Liver (tissue), 9 donors: ENCODE measurements around the gene CACNG3. TPM values are rescaled to one million over a fixed set of nuclear protein-coding genes. Genes with fewer than 3 reads are reported as not detected.

Experiments
- DNase-seq: peaks from one replicate; pipeline ENCODE4 v3.0.0-alpha.2; 2017; ENCODE audit warnings: low spot score
- H3K27ac ChIP-seq, 2 donors: one replicate each; pipeline ENCODE4 v1.7.0; 2013; ENCODE audit warnings: inconsistent platforms in 2 of 2, low read length in 2 of 2, control low read depth in 1 of 2, low read depth in 1 of 2, mild to moderate bottlenecking in 1 of 2
- H3K27me3 ChIP-seq, 4 donors: one replicate each; pipeline versions ENCODE4 v1.6.1 to v1.7.0; 2013; ENCODE audit warnings: low read length in 3 of 4, inconsistent platforms in 1 of 4, mild to moderate bottlenecking in 1 of 4, moderate library complexity in 1 of 4; ENCODE audit not compliant: control insufficient read depth in 4 of 4, insufficient read depth in 4 of 4
- H3K36me3 ChIP-seq, 4 donors: one replicate each; pipeline versions ENCODE4 v1.6.1 to v1.7.0; 2013; ENCODE audit warnings: low read length in 3 of 4, mild to moderate bottlenecking in 3 of 4, low read depth in 1 of 4, moderate library complexity in 1 of 4; ENCODE audit not compliant: control insufficient read depth in 4 of 4, insufficient read depth in 3 of 4
- H3K4me1 ChIP-seq, 4 donors: one replicate each; pipeline versions ENCODE4 v1.6.1 to v1.7.0; 2013; ENCODE audit warnings: low read length in 3 of 4, mild to moderate bottlenecking in 3 of 4, moderate library complexity in 1 of 4; ENCODE audit not compliant: control insufficient read depth in 4 of 4, insufficient read depth in 4 of 4
- H3K4me3 ChIP-seq, 3 donors: one replicate each; pipeline versions ENCODE4 v1.6.1 to v1.7.0; 2013; ENCODE audit warnings: low read length in 3 of 3, control low read depth in 1 of 3, low read depth in 1 of 3, mild to moderate bottlenecking in 1 of 3
- H3K9ac ChIP-seq, 2 donors: one replicate each; pipeline ENCODE4 v1.7.0; 2013; ENCODE audit warnings: low read length in 2 of 2, mild to moderate bottlenecking in 2 of 2, moderate library complexity in 2 of 2, control low read depth in 1 of 2, low read depth in 1 of 2
- H3K9me3 ChIP-seq, 4 donors: one replicate each; pipeline versions ENCODE4 v1.6.1 to v1.7.0; 2013; ENCODE audit warnings: low read length in 3 of 4; ENCODE audit not compliant: control insufficient read depth in 4 of 4
- EGR1 ChIP-seq, 2 donors: IDR thresholded peaks; 2 replicates each; pipeline ENCODE4 v1.6.1; 2016 to 2018; ENCODE audit warnings: antibody characterized with exemption in 2 of 2, low read depth in 2 of 2
- FOXA1 ChIP-seq: IDR thresholded peaks from 2 replicates; pipeline ENCODE4 v1.6.1; 2016; ENCODE audit warnings: antibody characterized with exemption
- FOXA2 ChIP-seq: IDR thresholded peaks from 2 replicates; pipeline ENCODE4 v1.6.1; 2016; ENCODE audit warnings: antibody characterized with exemption
- GABPA ChIP-seq, 2 donors: IDR thresholded peaks in 1 of 2; conservative IDR thresholded peaks in 1 of 2; 2 replicates each; pipeline ENCODE4 v1.6.1; 2016; ENCODE audit warnings: antibody characterized with exemption in 2 of 2, mild to moderate bottlenecking in 1 of 2, moderate library complexity in 1 of 2
- HNF4A ChIP-seq, 2 donors: conservative IDR thresholded peaks; 2 replicates each; pipeline ENCODE4 v1.6.1; 2016; ENCODE audit warnings: antibody characterized with exemption in 2 of 2, mild to moderate bottlenecking in 2 of 2
- HNF4G ChIP-seq: IDR thresholded peaks from 2 replicates; pipeline ENCODE4 v1.6.1; 2016; ENCODE audit warnings: antibody characterized with exemption
- JUND ChIP-seq, 2 donors: IDR thresholded peaks; 2 replicates each; pipeline ENCODE4 v1.6.1; 2016; ENCODE audit warnings: antibody characterized with exemption in 2 of 2
- NR2F2 ChIP-seq: IDR thresholded peaks from 2 replicates; pipeline ENCODE4 v1.6.1; 2016; ENCODE audit warnings: antibody characterized with exemption
- RAD21 ChIP-seq, 2 donors: IDR thresholded peaks; 2 replicates each; pipeline ENCODE4 v1.6.1; 2016; ENCODE audit warnings: antibody characterized with exemption in 2 of 2, mild to moderate bottlenecking in 2 of 2
- RXRA ChIP-seq, 2 donors: IDR thresholded peaks; 2 replicates each; pipeline ENCODE4 v1.6.1; 2017 to 2018; ENCODE audit warnings: antibody characterized with exemption in 2 of 2, mild to moderate bottlenecking in 1 of 2
- SP1 ChIP-seq: IDR thresholded peaks from 2 replicates; pipeline ENCODE4 v1.6.1; 2018; ENCODE audit warnings: antibody characterized with exemption, mild to moderate bottlenecking
- TAF1 ChIP-seq: conservative IDR thresholded peaks from 2 replicates; pipeline ENCODE4 v1.6.1; 2016; ENCODE audit warnings: antibody characterized with exemption, mild to moderate bottlenecking
- YY1 ChIP-seq: IDR thresholded peaks from 2 replicates; pipeline ENCODE4 v1.6.1; 2016; ENCODE audit warnings: antibody characterized with exemption, mild to moderate bottlenecking
- WGBS: extraction: QIAGEN DNeasy Blood & Tissue Kit; methylation state at CpG from one replicate; pipeline ENCODE4 v1.1.7; 2013; 5-methylcytosine and 5-hydroxymethylcytosine counted together
- polyA plus RNA-seq, 2 donors: library from polyadenylated mRNA; stranded (reverse) in 1 of 2; unstranded in 1 of 2; fragments of 200-250 nt in 1 of 2; fragments of >200 nt in 1 of 2; fragmentation: Nextera tagmentation in 1 of 2; extraction: Ambion mirVana in 1 of 2; gene quantifications; one replicate each; pipeline versions ENCODE4 v1.2.1 to v1.2.3, GENCODE V29; 2013 to 2015
- total RNA-seq, 2 donors: library from RNA; depleted of rRNA; stranded (reverse); fragments of >200 nt; gene quantifications; one replicate each; pipeline ENCODE4 v1.2.3, GENCODE V29; 2014
- TF ChIP-seq, protein P1 (sequence below): fragments of 150-350 bp; IDR thresholded peaks from 2 replicates; pipeline ENCODE4 v1.5.1; 2017; ENCODE audit warnings: improper control_type of control experiment, low read depth, low read length; ENCODE audit not compliant: missing input control
- TF ChIP-seq, protein P2 (sequence below): IDR thresholded peaks from 2 replicates; pipeline ENCODE4 v1.6.1; 2016; ENCODE audit warnings: antibody characterized with exemption, mild to moderate bottlenecking
- TF ChIP-seq, protein P3 (sequence below): IDR thresholded peaks from 2 replicates; pipeline ENCODE4 v1.6.1; 2016; ENCODE audit warnings: antibody characterized with exemption
- donor health status: healthy.
- donor health status: healthy.
- donor health status: healthy.
- donor health status: healthy.
- donor health status: healthy.

The CACNG3 gene
- total and polyA plus RNA-seq, 4 donors, result not detected

DNA sequence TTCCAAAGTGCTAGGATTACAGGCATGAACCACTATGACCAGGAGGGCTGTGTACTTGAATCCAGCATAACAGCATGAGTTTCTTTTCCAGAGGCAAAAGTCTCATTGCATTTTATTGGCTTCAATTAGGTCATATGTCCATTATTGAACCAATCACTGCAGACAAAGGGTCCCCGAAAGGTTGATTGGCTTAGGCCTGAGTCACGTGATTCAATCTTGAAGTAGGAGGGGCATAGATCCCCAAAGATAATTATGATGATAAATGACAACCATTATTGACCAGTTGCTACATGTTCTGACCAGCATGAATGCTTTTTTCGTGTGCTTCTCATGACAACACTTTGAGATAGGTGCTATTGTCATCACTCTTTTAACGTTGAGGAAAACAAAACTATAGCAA lies 25.3 kb downstream of the CACNG3 start:
- peaks cover 0 to 3% (median 0%) of the 10 kb centered on the region in 4 donors for H3K27me3 ChIP-seq
- no peak overlapping the region for H3K4me3 ChIP-seq
- TF ChIP-seq TAF1 (no peak), GABPA (IDR thresholded peaks at IDR 0.05 in 1 of 2, conservative IDR thresholded peaks at IDR 0.05 in 1 of 2) (no peak), NR2F2 (no peak), HNF4G (no peak), FOXA2 (no peak), JUND (IDR thresholded peaks at IDR 0.05) (no peak), RAD21 (IDR thresholded peaks at IDR 0.05) (no peak), FOXA1 (no peak), SP1 (no peak), EGR1 (IDR thresholded peaks at IDR 0.05; ENCODE audit: low read depth in 2 of 2) (no peak), YY1 (no peak)
- TF ChIP-seq, protein P1, sequence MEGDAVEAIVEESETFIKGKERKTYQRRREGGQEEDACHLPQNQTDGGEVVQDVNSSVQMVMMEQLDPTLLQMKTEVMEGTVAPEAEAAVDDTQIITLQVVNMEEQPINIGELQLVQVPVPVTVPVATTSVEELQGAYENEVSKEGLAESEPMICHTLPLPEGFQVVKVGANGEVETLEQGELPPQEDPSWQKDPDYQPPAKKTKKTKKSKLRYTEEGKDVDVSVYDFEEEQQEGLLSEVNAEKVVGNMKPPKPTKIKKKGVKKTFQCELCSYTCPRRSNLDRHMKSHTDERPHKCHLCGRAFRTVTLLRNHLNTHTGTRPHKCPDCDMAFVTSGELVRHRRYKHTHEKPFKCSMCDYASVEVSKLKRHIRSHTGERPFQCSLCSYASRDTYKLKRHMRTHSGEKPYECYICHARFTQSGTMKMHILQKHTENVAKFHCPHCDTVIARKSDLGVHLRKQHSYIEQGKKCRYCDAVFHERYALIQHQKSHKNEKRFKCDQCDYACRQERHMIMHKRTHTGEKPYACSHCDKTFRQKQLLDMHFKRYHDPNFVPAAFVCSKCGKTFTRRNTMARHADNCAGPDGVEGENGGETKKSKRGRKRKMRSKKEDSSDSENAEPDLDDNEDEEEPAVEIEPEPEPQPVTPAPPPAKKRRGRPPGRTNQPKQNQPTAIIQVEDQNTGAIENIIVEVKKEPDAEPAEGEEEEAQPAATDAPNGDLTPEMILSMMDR, result no peak
- H3K27ac ChIP-seq, result no peak overlapping the region
- no peak overlapping the region for H3K9ac ChIP-seq
- no peaks in the 10 kb centered on the region for H3K36me3 ChIP-seq
- DNase-seq, result no peak
- no peaks in the 10 kb centered on the region for H3K9me3 ChIP-seq
- 59% methylated on average over 4 of the region's 4 CpGs for WGBS
- H3K4me1 ChIP-seq, result no peaks in the 10 kb centered on the region

DNA sequence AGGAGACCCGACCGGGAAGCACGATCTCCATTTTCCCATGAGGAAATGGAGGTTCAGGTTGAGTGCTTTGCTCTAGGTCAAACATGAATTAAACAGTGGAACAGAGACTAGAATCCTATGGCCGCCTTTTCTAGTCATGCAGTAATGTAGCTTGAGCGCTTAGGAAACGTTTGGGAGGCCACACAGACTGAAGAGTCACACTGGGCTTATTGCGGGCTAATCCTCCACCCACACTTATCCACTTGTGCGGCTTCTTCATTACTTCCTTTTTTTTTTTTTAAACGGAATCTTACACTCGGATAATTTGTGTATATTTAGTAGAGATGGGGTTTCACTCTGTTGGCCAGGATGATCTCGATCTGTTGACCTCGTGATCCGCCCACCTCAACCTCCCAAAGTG lies 26.0 kb downstream of the CACNG3 start:
- no peak for TF ChIP-seq FOXA2
- no peak for TF ChIP-seq FOXA1
- TF ChIP-seq NR2F2, result no peak
- TF ChIP-seq, protein P2, sequence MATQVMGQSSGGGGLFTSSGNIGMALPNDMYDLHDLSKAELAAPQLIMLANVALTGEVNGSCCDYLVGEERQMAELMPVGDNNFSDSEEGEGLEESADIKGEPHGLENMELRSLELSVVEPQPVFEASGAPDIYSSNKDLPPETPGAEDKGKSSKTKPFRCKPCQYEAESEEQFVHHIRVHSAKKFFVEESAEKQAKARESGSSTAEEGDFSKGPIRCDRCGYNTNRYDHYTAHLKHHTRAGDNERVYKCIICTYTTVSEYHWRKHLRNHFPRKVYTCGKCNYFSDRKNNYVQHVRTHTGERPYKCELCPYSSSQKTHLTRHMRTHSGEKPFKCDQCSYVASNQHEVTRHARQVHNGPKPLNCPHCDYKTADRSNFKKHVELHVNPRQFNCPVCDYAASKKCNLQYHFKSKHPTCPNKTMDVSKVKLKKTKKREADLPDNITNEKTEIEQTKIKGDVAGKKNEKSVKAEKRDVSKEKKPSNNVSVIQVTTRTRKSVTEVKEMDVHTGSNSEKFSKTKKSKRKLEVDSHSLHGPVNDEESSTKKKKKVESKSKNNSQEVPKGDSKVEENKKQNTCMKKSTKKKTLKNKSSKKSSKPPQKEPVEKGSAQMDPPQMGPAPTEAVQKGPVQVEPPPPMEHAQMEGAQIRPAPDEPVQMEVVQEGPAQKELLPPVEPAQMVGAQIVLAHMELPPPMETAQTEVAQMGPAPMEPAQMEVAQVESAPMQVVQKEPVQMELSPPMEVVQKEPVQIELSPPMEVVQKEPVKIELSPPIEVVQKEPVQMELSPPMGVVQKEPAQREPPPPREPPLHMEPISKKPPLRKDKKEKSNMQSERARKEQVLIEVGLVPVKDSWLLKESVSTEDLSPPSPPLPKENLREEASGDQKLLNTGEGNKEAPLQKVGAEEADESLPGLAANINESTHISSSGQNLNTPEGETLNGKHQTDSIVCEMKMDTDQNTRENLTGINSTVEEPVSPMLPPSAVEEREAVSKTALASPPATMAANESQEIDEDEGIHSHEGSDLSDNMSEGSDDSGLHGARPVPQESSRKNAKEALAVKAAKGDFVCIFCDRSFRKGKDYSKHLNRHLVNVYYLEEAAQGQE, result no peak
- TF ChIP-seq YY1, result no peak
- no peak for TF ChIP-seq RAD21 (IDR thresholded peaks at IDR 0.05)
- TF ChIP-seq EGR1 (IDR thresholded peaks at IDR 0.05; ENCODE audit: low read depth in 2 of 2), result no peak
- TF ChIP-seq, protein P1, result no peak
- TF ChIP-seq, protein P3, sequence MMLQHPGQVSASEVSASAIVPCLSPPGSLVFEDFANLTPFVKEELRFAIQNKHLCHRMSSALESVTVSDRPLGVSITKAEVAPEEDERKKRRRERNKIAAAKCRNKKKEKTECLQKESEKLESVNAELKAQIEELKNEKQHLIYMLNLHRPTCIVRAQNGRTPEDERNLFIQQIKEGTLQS, result no peak
- TF ChIP-seq HNF4G, result no peak
- no peak for TF ChIP-seq SP1
- TF ChIP-seq HNF4A (conservative IDR thresholded peaks at IDR 0.05), result no peak
- TF ChIP-seq RXRA (IDR thresholded peaks at IDR 0.05), result no peak
- no peak for TF ChIP-seq GABPA (IDR thresholded peaks at IDR 0.05 in 1 of 2, conservative IDR thresholded peaks at IDR 0.05 in 1 of 2)
- no peak for TF ChIP-seq TAF1
- H3K36me3 ChIP-seq, result no peaks in the 10 kb centered on the region
- no peak for DNase-seq
- no peaks in the 10 kb centered on the region for H3K4me1 ChIP-seq
- H3K9ac ChIP-seq, result no peak overlapping the region
- 75% methylated on average over 13 of the region's 13 CpGs for WGBS
- H3K4me3 ChIP-seq, result no peak overlapping the region
- H3K27me3 ChIP-seq, result peaks cover 0 to 3% (median 0%) of the 10 kb centered on the region in 4 donors
- no peak overlapping the region for H3K27ac ChIP-seq
- H3K9me3 ChIP-seq, result no peaks in the 10 kb centered on the region
